ENCODE measurements around the gene P2RY14.

The P2RY14 gene

DNA sequence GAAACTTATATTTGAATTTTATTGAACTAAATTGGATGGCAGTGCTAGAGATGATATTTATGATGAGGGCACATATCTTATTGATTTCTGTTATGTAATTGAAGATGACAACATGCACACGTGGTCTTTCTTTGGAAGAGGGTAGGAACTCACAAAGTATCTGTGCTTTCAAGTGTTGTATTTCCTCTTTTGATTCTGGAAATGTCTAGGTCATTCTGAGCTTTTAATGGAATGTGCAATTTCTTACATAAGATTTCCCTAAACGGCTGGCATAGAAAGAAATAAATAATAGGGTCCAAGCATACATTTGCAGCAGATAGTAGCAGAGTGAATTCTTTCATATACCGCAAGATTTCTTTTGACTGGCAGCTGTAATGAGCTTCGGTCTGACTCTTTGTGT is 65.2 kb downstream of the P2RY14 start:
- TF ChIP-seq, protein P1, sequence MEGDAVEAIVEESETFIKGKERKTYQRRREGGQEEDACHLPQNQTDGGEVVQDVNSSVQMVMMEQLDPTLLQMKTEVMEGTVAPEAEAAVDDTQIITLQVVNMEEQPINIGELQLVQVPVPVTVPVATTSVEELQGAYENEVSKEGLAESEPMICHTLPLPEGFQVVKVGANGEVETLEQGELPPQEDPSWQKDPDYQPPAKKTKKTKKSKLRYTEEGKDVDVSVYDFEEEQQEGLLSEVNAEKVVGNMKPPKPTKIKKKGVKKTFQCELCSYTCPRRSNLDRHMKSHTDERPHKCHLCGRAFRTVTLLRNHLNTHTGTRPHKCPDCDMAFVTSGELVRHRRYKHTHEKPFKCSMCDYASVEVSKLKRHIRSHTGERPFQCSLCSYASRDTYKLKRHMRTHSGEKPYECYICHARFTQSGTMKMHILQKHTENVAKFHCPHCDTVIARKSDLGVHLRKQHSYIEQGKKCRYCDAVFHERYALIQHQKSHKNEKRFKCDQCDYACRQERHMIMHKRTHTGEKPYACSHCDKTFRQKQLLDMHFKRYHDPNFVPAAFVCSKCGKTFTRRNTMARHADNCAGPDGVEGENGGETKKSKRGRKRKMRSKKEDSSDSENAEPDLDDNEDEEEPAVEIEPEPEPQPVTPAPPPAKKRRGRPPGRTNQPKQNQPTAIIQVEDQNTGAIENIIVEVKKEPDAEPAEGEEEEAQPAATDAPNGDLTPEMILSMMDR (IDR thresholded peaks at IDR 0.05; ENCODE audit: low read depth, low read length, missing control alignments): no peak
- no peak overlapping the region for H3K4me3 ChIP-seq (replicated peaks; ENCODE audit: low read depth, low read length)

DNA sequence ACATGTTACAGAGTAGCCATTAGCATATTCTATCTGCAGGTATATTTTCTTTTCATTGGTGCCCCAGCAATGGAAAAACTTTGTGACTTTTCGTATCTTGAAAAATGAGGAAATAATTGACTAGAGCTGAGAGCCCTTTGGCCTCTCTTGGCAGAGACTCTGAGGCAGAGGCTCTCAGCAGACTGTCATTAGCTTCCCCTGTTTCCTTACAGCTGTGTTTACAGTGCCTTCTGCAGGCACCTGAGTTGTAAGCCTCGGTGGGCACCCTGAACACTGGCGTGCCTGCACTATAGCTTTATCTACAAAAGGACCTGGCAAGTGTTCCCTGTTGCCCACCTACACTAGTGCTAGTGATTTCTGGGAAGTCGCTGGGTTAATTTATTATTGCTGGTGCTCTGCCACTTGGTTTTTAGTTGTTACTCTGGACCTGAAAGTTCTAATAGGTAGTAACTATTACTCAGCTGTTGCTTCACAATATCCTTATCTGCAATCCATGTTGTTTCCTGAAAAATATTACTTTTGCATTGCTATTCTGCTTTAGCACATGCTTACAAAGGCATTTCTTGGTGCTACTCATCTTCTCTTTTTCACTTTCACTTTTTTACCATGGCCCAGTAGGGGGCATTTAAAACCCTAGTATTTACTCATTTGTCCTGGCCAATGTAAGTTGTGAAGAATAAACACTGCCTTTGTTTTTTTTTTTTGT is 67.5 kb downstream of the P2RY14 start:
- H3K4me3 ChIP-seq (replicated peaks; ENCODE audit: low read depth, low read length): no peak overlapping the region
- no peak for DNase-seq (ENCODE audit: extremely low read depth, low read depth)
- TF ChIP-seq, protein P1 (IDR thresholded peaks at IDR 0.05; ENCODE audit: low read depth, low read length, missing control alignments): no peak

More for the DNA sequence above, 65.2 kb downstream of the P2RY14 start:
- DNase-seq (ENCODE audit: extremely low read depth, low read depth): no peak

DNA sequence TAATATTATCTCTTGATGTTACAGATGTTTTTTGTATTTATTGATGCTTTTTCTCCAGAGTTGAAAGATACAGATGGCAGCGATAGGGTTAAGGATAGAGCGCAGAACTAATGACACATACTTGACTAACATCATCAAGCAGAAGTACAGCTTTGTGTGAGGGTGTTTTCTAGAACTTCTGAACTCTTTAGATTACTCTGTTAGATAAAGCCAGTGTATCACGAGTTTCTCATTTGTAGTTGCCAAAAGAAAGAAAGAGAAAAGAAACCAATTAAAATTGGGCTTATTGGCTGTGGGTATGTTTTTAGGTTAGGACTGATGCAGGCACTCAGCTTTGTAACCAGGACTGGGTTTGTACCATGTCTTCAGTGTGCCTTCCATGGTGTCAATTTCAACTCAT is 68.7 kb downstream of the P2RY14 start:
- TF ChIP-seq, protein P1 (IDR thresholded peaks at IDR 0.05; ENCODE audit: low read depth, low read length, missing control alignments): no peak
- no peak overlapping the region for H3K4me3 ChIP-seq (replicated peaks; ENCODE audit: low read depth, low read length)
- DNase-seq (ENCODE audit: extremely low read depth, low read depth): no peak

DNA sequence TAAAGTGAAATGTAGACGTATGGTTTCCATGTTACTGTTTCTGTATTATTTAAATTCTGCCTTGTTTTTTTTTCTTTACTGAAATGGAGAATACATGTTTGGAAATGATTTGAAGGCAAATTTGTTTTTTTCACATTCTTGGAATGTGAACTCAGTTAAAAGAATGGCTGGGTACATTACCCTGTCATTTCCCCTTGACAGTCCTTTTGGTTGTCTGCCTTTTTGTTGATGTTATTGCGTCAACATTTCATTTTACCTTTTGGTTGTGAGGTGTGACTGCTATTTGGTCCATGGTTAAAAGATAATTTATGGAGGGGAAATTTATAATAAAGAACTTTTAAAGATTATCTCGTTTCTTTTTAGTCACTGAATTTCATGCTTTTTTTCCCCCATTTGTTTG is 72.1 kb downstream of the P2RY14 start:
- TF ChIP-seq, protein P1 (IDR thresholded peaks at IDR 0.05; ENCODE audit: low read depth, low read length, missing control alignments): no peak
- DNase-seq (ENCODE audit: extremely low read depth, low read depth): no peak
- no peak overlapping the region for H3K4me3 ChIP-seq (replicated peaks; ENCODE audit: low read depth, low read length)

DNA sequence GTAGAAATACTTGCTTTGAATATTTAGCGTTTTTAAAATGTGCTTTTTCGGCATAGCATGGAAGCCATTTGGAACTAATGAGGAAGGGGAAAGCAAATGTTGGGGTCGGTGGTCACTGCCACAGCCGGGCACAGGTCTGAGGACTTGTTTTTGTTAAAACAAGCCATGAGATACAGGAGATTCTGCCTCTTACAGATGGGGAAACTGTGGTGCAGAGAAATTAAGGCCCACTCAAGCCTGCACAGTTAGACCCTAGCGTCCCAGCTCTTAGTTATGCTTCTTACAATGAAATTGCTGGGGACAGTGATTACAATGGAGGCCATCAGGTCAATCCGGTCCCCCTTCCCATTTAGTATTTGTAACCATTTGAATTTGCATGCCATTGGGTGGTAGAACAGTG is 72.9 kb downstream of the P2RY14 start:
- no peak overlapping the region for H3K4me3 ChIP-seq (replicated peaks; ENCODE audit: low read depth, low read length)
- TF ChIP-seq, protein P1 (IDR thresholded peaks at IDR 0.05; ENCODE audit: low read depth, low read length, missing control alignments): no peak
- DNase-seq (ENCODE audit: extremely low read depth, low read depth): no peak

DNA sequence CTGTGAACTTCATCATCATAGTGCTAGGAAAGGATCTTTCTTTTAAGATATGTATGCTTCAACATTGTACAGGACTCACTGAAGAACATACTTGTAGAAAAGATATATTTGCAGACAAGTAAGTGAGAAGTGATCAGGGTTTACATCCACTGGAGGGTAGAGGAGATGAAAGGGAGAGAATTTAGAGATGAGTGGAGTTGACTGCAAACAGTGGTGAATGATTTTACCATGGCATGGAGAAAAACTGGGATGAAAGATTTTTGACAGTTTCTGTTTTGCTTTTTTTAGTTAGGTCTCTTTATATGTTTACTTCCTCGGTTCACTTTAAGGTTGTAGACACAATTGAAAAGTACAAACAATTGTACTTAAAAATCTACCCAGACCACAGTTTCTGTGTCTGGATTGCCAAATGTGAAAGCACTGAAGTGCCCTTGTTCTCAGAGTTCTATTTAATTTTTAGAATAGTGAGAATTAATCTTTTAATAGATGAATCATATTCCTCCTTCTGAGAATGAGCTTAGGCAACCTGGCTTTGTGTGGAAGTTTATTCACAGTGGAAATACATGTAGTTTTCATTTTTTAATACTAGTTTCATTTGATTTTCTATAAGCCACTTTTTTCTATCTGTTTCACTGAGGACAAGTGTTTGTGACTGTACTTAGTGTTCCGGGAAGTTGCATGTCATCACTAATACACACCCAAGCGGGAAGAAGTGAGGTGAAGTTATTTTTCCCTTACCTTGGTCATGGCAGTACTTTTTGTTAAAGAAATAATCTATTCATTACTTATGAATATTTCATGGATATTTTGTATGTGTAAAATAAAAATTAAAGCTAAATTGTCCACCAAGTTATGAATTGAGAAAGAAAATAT is 73.6 kb downstream of the P2RY14 start:
- no peak overlapping the region for H3K4me3 ChIP-seq (replicated peaks; ENCODE audit: low read depth, low read length)
- TF ChIP-seq, protein P1 (IDR thresholded peaks at IDR 0.05; ENCODE audit: low read depth, low read length, missing control alignments): no peak
- no peak for DNase-seq (ENCODE audit: extremely low read depth, low read depth)
